PC-9 (cell line): ENCODE data around the gene VOPP1. TPM values are rescaled to one million over a fixed set of nuclear protein-coding genes. Genes with fewer than 3 reads are reported as not detected.

Experiments
- BruUV-seq: library from RNA; stranded (reverse); fragments of 400-500 nt; replicated peaks from 2 replicates; lab custom pipeline; 2021; lab: Mats Ljungman, UMichigan
- CTCF ChIA-PET: fragments of 300-600 bp; sonication (Branson Sonifier 250); formaldehyde crosslinking; loops from one replicate; lab custom pipeline; 2022; ENCODE audit warnings: antibody characterized with exemption; lab: Charles Lee
- POLR2A ChIA-PET: fragments of 300-600 bp; sonication (Branson Sonifier 250); formaldehyde crosslinking; loops from one replicate; lab custom pipeline; 2022; ENCODE audit warnings: antibody characterized with exemption; ENCODE audit not compliant: unreplicated experiment; lab: Charles Lee
- DNase-seq, 2 experiments: peaks; one replicate each; pipeline versions ENCODE4 v3.0.0 to v3.0.0-alpha.2; 2015 to 2022; ENCODE audit warnings: mixed read lengths in 1 of 2
- H2AFZ ChIP-seq: fragments of 200-600 bp; sonication (generic); 2 replicates; pipeline ENCODE4 v1.8.1; 2017; ENCODE audit warnings: antibody characterized with exemption
- H3F3A ChIP-seq: fragments of 200-600 bp; sonication (generic); 2 replicates; pipeline ENCODE4 v1.8.1; 2017; ENCODE audit warnings: antibody characterized with exemption, mild to moderate bottlenecking, low read depth; ENCODE audit not compliant: insufficient read depth
- H3K27ac ChIP-seq: fragments of 200-600 bp; sonication (generic); 2 replicates; pipeline ENCODE4 v1.6.1; 2016; ENCODE audit warnings: mixed run types
- H3K27me3 ChIP-seq: fragments of 200-600 bp; sonication (generic); 2 replicates; pipeline ENCODE4 v1.6.1; 2016; ENCODE audit warnings: low read depth, mixed run types; ENCODE audit not compliant: insufficient read depth
- H3K36me3 ChIP-seq: fragments of 200-600 bp; sonication (generic); 2 replicates; pipeline ENCODE4 v1.6.1; 2016; ENCODE audit warnings: low read depth, mixed run types
- H3K4me1 ChIP-seq: fragments of 200-600 bp; sonication (generic); replicated peaks from 2 replicates; pipeline ENCODE4 v1.6.1; 2016; ENCODE audit warnings: mixed run types; ENCODE audit not compliant: insufficient read depth
- H3K4me2 ChIP-seq: fragments of 200-600 bp; sonication (generic); 2 replicates; pipeline ENCODE4 v1.6.1; 2017; ENCODE audit warnings: mixed run types
- H3K4me3 ChIP-seq: fragments of 200-600 bp; sonication (generic); 2 replicates; pipeline ENCODE4 v1.6.1; 2016; ENCODE audit warnings: mixed run types
- H3K79me2 ChIP-seq: fragments of 200-600 bp; sonication (generic); 2 replicates; pipeline ENCODE4 v1.6.1; 2017; ENCODE audit warnings: low read depth, mixed run types
- H3K9me2 ChIP-seq: fragments of 200-600 bp; sonication (generic); 2 replicates; pipeline ENCODE4 v1.8.1; 2017; ENCODE audit warnings: mild to moderate bottlenecking; ENCODE audit not compliant: insufficient read depth
- H3K9me3 ChIP-seq: fragments of 200-600 bp; sonication (generic); 2 replicates; pipeline ENCODE4 v1.8.1; 2016; ENCODE audit warnings: low read depth; ENCODE audit not compliant: insufficient read depth
- H4K20me1 ChIP-seq: fragments of 200-600 bp; sonication (generic); 2 replicates; pipeline ENCODE4 v1.8.1; 2017; ENCODE audit not compliant: insufficient read depth
- EZH2 ChIP-seq: fragments of 200-600 bp; sonication (generic); IDR thresholded peaks from 2 replicates; pipeline ENCODE4 v1.8.0; 2017; ENCODE audit warnings: antibody characterized with exemption, low read depth
- intact Hi-C: fragments of 100-400 bp; cut with micrococcal nuclease; formaldehyde crosslinking; loops from one replicate; pipeline ENCODE4 v1.10.0; 2022; ENCODE audit not compliant: unreplicated experiment
- total RNA-seq: library from RNA; stranded (reverse); gene quantifications from 2 replicates; pipeline ENCODE4 v1.2.3, GENCODE V29; 2021
- TF ChIP-seq, protein P1 (sequence below): fragments of 200-600 bp; sonication (generic); conservative IDR thresholded peaks from 2 replicates; pipeline ENCODE4 v1.6.1; 2017; ENCODE audit warnings: mixed run types, antibody characterized with exemption, mild to moderate bottlenecking, moderate library complexity

Gene VOPP1
- total RNA-seq, 1 experiment from 2014 or later, result 207 TPM

DNA sequence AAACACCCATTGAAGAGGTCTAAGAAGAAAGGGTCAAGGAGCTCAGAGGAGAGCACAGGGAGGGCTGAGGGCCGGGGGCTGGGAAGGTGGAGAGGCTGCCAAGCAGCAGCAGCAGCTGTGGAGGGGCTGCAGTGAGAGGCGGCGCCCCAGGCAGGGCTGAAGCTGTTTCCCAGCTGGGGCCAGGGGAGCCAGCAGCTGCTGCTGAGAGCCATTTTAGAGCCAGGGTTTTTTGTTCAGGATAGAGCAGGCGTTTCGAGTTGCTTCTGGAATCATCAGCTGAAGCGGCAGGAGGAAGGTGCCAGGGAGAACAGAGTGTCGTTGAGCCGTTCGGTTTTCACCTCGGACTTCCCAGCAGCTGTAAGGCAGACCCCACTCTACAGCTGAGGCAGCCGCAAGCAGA is 144.5 kb downstream of the VOPP1 start:
- H4K20me1 ChIP-seq, result no peaks in the 10 kb centered on the region
- H3K4me2 ChIP-seq, result no peak overlapping the region
- DNase-seq, result no peak
- H3K27ac ChIP-seq, result no peak overlapping the region
- no peaks in the 10 kb centered on the region for H3K36me3 ChIP-seq
- ChIA-PET POLR2A (no interaction called here), CTCF (interaction anchor here (0.6 to 0.8 kb wide), 2 partner anchors 12 to 654 kb away, joined by 5 read pairs; no protein-coding TSS in a partner anchor)
- no peaks in the 10 kb centered on the region for H3F3A ChIP-seq
- no peaks in the 10 kb centered on the region for H3K9me3 ChIP-seq
- H3K4me3 ChIP-seq, result no peak overlapping the region
- intact Hi-C loops, result no loop called here
- no peaks in the 10 kb centered on the region for H3K27me3 ChIP-seq
- TF ChIP-seq, protein P1, sequence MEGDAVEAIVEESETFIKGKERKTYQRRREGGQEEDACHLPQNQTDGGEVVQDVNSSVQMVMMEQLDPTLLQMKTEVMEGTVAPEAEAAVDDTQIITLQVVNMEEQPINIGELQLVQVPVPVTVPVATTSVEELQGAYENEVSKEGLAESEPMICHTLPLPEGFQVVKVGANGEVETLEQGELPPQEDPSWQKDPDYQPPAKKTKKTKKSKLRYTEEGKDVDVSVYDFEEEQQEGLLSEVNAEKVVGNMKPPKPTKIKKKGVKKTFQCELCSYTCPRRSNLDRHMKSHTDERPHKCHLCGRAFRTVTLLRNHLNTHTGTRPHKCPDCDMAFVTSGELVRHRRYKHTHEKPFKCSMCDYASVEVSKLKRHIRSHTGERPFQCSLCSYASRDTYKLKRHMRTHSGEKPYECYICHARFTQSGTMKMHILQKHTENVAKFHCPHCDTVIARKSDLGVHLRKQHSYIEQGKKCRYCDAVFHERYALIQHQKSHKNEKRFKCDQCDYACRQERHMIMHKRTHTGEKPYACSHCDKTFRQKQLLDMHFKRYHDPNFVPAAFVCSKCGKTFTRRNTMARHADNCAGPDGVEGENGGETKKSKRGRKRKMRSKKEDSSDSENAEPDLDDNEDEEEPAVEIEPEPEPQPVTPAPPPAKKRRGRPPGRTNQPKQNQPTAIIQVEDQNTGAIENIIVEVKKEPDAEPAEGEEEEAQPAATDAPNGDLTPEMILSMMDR, result no peak
- TF ChIP-seq EZH2, result no peak
- no peaks in the 10 kb centered on the region for H3K9me2 ChIP-seq
- H2AFZ ChIP-seq, result no peak overlapping the region
- H3K4me1 ChIP-seq, result no peaks in the 10 kb centered on the region
- H3K79me2 ChIP-seq, result no peaks in the 10 kb centered on the region
- no TSS peak for BruUV-seq

DNA sequence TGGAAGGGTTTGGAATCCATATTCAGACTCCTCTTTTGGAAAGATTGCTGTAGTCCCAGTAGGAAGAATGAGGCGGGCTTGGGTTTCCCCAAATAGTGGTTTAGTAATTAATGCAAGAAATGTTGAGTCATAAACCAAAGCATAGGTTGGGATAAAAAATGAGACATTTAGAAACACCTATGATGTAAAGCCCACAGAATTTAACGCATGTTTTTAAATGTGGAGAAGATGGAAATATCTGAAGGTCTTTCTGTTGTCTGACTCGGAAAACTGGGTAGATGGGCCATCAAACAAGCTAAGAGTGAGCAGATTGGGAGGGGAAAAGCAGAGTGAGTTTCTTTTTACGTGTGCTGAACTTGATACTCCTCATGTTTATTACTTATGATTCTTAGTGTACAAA is 145.0 kb downstream of the VOPP1 start:
- H3F3A ChIP-seq, result no peaks in the 10 kb centered on the region
- no peaks in the 10 kb centered on the region for H3K79me2 ChIP-seq
- BruUV-seq, result no TSS peak
- H2AFZ ChIP-seq, result no peak overlapping the region
- H3K9me2 ChIP-seq, result no peaks in the 10 kb centered on the region
- no peak for TF ChIP-seq EZH2
- TF ChIP-seq, protein P1, result no peak
- no peak overlapping the region for H3K27ac ChIP-seq
- H3K9me3 ChIP-seq, result no peaks in the 10 kb centered on the region
- intact Hi-C loops, result no loop called here
- H3K4me1 ChIP-seq, result no peaks in the 10 kb centered on the region
- CTCF ChIA-PET, result interaction anchor here (0.6 to 0.9 kb wide), 3 partner anchors 12 to 654 kb away, joined by 4 to 5 read pairs (median 5); no protein-coding TSS in a partner anchor
- POLR2A ChIA-PET, result no interaction called here
- H3K4me3 ChIP-seq, result no peak overlapping the region
- no peak overlapping the region for H3K4me2 ChIP-seq
- H3K36me3 ChIP-seq, result no peaks in the 10 kb centered on the region
- H4K20me1 ChIP-seq, result no peaks in the 10 kb centered on the region
- no peak for DNase-seq
- H3K27me3 ChIP-seq, result no peaks in the 10 kb centered on the region

DNA sequence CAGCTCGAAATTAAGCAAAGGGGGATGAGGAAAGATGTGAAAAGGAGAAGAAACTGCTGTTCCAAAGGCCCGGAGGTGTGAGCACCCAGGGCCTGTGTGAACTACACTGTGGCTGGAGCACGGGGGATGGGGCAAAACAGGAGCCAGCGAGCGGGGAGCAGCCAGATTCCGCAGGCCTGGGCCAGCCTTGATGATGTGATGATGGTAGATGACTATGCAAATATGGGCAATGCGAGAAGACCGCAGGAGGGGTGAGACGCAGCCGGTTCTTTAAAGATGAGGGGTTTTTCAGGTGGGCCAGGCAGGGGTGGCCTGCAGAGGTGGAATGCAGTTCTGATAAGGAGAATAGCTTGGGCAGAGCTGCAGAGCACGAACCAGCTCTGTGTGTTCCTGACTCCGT is 145.6 kb downstream of the VOPP1 start:
- Histone ChIP-seq H3F3A (no peaks in the 10 kb centered on the region), H2AFZ (no peak overlapping the region), H3K27me3 (no peaks in the 10 kb centered on the region), H3K4me2 (no peak overlapping the region), H3K9me2 (no peaks in the 10 kb centered on the region), H3K4me1 (no peaks in the 10 kb centered on the region), H3K79me2 (no peaks in the 10 kb centered on the region), H3K9me3 (no peaks in the 10 kb centered on the region), H3K36me3 (no peaks in the 10 kb centered on the region), H4K20me1 (no peaks in the 10 kb centered on the region), H3K4me3 (no peak overlapping the region), H3K27ac (no peak overlapping the region)
- POLR2A ChIA-PET, result no interaction called here
- TF ChIP-seq EZH2, result no peak
- TF ChIP-seq, protein P1, result no peak
- CTCF ChIA-PET, result interaction anchor here (0.9 kb wide), 1 partner anchor 11 kb away, joined by 4 read pairs; no protein-coding TSS in a partner anchor
- intact Hi-C loops, result no loop called here
- no peak for DNase-seq
- BruUV-seq, result no TSS peak
